Upper lobe of left lung (tissue), 6 donors: ENCODE measurements around the gene MYO1G. TPM values are rescaled to one million over a fixed set of nuclear protein-coding genes. Genes with fewer than 3 reads are reported as not detected.
A peak's percentile ranks its signal among the peaks of the same experiment; 100 is the strongest.

Source experiments
- ATAC-seq, 2 donors: fragments of 200-7000 bp; cut with Tn5 transposase; one replicate each; pipeline ENCODE4 v1.9.1; 2022; ENCODE audit warnings: mild to moderate bottlenecking in 2 of 2, moderate library complexity in 2 of 2; ENCODE audit not compliant: low FRiP score in 2 of 2
- DNase-seq, 2 donors: peaks; one replicate each; pipeline ENCODE4 v3.0.0-alpha.2; 2019 to 2020
- H3K27ac ChIP-seq, 4 donors: fragments of 200-600 bp; sonication (generic); one replicate each; pipeline ENCODE4 v1.5.1; 2016 to 2019
- H3K27me3 ChIP-seq, 4 donors: fragments of 200-600 bp; sonication (generic); one replicate each; pipeline ENCODE4 v1.5.1; 2017 to 2019
- H3K36me3 ChIP-seq, 4 donors: fragments of 200-600 bp; sonication (generic); one replicate each; pipeline ENCODE4 v1.5.1; 2016 to 2019
- H3K4me1 ChIP-seq, 4 donors: fragments of 200-600 bp; sonication (generic); one replicate each; pipeline ENCODE4 v1.5.1; 2018 to 2019
- H3K4me3 ChIP-seq, 4 donors: fragments of 200-600 bp; sonication (generic); one replicate each; pipeline ENCODE4 v1.5.1; 2017 to 2019; ENCODE audit warnings: mild to moderate bottlenecking in 2 of 4, moderate library complexity in 1 of 4
- H3K9me3 ChIP-seq, 4 donors: fragments of 200-600 bp; sonication (generic); one replicate each; pipeline ENCODE4 v1.5.1; 2018 to 2019
- CTCF ChIP-seq, 6 experiments: fragments of 450-650 bp in 4 of 6; fragments of 200-600 bp in 2 of 6; sonication (generic) in 2 of 6; IDR thresholded peaks; one replicate each; pipeline ENCODE4 v1.5.1; 2016 to 2019; ENCODE audit warnings: antibody characterized with exemption in 6 of 6
- EP300 ChIP-seq, 4 donors: sonication (generic); formaldehyde crosslinking; IDR thresholded peaks; one replicate each; pipeline ENCODE4 v1.5.1; 2017; ENCODE audit warnings: antibody characterized with exemption in 4 of 4, control low read depth in 2 of 4
- POLR2A ChIP-seq, 4 donors: fragments of 450-650 bp; IDR thresholded peaks; one replicate each; pipeline ENCODE4 v1.5.1; 2016 to 2017; ENCODE audit warnings: antibody characterized with exemption in 4 of 4, mild to moderate bottlenecking in 2 of 4
- POLR2AphosphoS5 ChIP-seq, 2 donors: sonication (generic); formaldehyde crosslinking; IDR thresholded peaks; one replicate each; pipeline ENCODE4 v1.5.1; 2017; ENCODE audit warnings: antibody characterized with exemption in 2 of 2
- WGBS, 2 donors: methylation state at CpG; one replicate each; pipeline ENCODE4 v1.1.5; 2017 to 2018; 5-methylcytosine and 5-hydroxymethylcytosine counted together
- total RNA-seq, 6 donors: library from RNA; depleted of rRNA in 4 of 6; stranded (reverse); fragments of >200 nt in 4 of 6; gene quantifications; one replicate each; pipeline versions ENCODE4 v1.1.0 to v1.2.1, GENCODE V29; 2016 to 2021
- donor health status: DM: no; HTN: no; CAD: no; lungs with moderate emphysema.
- donor health status: DM: no; HTN: yes; CAD: no; lungs with severe emphysema.

Gene MYO1G
- total RNA-seq, 6 donors from 2014 or later, result 19.7 to 51.3 (median 38.0) TPM

DNA sequence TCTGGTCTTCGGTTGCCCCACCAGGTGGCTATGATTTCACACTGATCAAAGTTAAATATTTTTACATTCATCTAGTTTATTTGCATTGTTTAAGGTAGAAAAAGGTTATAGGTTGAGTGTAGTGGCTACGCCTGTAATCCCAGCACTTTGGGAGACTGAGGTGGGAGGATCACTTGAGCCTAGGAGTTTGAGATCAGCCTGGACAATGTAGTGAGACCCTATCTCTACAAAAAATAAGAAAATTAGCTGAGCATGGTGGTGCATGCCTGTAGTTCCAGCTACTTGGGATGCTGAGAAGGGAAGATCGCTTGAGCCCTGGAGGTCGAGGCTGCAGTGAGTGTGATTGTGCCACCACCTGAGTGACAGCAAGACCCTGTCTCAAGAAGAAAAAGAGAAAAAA, 25.0 kb upstream of the MYO1G start:
- 95 to 98% methylated on average over 4 of the region's 4 CpGs for WGBS, 2 donors
- Histone ChIP-seq H3K36me3 (peaks cover 0 to 4% (median 1%) of the 10 kb centered on the region in 4 donors), H3K27me3 (no peaks in the 10 kb centered on the region), H3K4me3 (no peak overlapping the region), H3K9me3 (no peaks in the 10 kb centered on the region), H3K27ac (no peak overlapping the region), H3K4me1 (peaks cover 13 to 33% (median 14%) of the 10 kb centered on the region in 4 donors)
- TF ChIP-seq CTCF (IDR thresholded peaks at IDR 0.05) (no peak), POLR2A (IDR thresholded peaks at IDR 0.05) (no peak), POLR2AphosphoS5 (IDR thresholded peaks at IDR 0.05) (no peak), EP300 (IDR thresholded peaks at IDR 0.05) (no peak)
- DNase-seq, result no peak
- no peak for ATAC-seq

DNA sequence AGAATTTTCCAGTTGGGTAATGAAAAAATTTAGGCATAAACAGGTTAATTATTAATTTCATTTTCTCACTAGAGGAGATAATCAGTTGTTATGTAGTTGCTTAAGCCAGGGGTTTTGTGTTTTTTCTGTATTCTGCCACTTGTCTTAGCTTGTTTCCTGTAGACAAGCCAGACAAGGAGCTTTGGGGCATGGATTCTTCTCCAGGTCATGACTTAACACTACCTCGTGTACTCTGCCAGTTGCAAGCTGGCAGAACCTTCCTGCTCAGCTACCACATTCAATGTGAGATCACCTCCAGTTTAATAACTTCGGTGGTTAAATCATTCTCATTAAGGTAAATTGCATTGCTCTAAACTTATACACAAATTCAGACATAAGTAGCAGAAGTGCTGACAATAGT, 23.0 kb upstream of the MYO1G start:
- Histone ChIP-seq H3K27ac (peak overlapping the region in 2 of 4 donors; percentile 91 to 95), H3K36me3 (peaks cover 0 to 4% (median 1%) of the 10 kb centered on the region in 4 donors), H3K4me3 (peak overlapping the region in 1 of 4 donors; percentile 90), H3K4me1 (peaks cover 17 to 37% (median 18%) of the 10 kb centered on the region in 4 donors), H3K9me3 (no peaks in the 10 kb centered on the region), H3K27me3 (no peaks in the 10 kb centered on the region)
- ATAC-seq, result no peak
- 40 to 49% methylated on average over 2 of the region's 2 CpGs for WGBS, 2 donors
- TF ChIP-seq POLR2AphosphoS5 (IDR thresholded peaks at IDR 0.05), result no peak
- no peak for TF ChIP-seq CTCF (IDR thresholded peaks at IDR 0.05)
- TF ChIP-seq EP300 (IDR thresholded peaks at IDR 0.05), result no peak
- no peak for TF ChIP-seq POLR2A (IDR thresholded peaks at IDR 0.05)
- DNase-seq, result no peak

DNA sequence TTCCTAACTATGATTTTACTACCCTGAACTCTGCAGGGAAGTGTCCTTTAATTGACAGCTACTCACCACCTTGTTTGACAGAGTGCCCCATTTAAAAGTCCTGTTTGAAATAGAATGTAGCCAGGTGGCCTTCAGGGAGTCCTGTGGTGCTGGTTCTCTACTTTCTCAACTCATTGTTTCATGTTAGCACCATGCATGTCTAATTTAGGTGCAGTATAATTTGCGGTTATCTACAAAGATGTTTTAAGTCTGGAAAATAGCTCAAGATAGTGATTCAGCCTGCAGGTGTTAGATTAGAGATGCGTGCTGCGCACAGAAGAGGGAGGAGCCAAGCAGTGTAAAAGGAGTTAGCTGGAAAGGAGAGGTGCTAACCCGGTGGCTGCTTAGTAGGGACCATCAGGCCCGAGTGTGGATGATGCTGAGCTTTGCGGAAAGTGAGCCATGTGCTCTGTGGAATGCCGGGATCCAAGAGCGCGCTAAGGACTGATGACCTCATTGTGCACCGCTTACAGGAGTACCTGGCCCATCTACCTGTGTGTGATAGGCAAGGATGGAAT, 22.4 kb upstream of the MYO1G start:
- peak in 1 of 2 donors; percentile 41 for DNase-seq
- Histone ChIP-seq H3K27me3 (no peaks in the 10 kb centered on the region), H3K27ac (peak overlapping the region; percentile 87 to 95 (median 92)), H3K4me1 (peaks cover 17 to 37% (median 18%) of the 10 kb centered on the region in 4 donors), H3K4me3 (peak overlapping the region in 3 of 4 donors; percentile 79 to 97 (median 90)), H3K36me3 (peaks cover 0 to 4% (median 0%) of the 10 kb centered on the region in 4 donors), H3K9me3 (no peaks in the 10 kb centered on the region)
- ATAC-seq, result no peak
- no peak for TF ChIP-seq CTCF (IDR thresholded peaks at IDR 0.05)
- no peak for TF ChIP-seq EP300 (IDR thresholded peaks at IDR 0.05)
- no peak for TF ChIP-seq POLR2A (IDR thresholded peaks at IDR 0.05)
- TF ChIP-seq POLR2AphosphoS5 (IDR thresholded peaks at IDR 0.05), result no peak
- 48 to 50% methylated on average over 10 of the region's 10 CpGs for WGBS, 2 donors

- Histone ChIP-seq H3K27me3 (no peaks in the 10 kb centered on the region), H3K4me3 (peak within 1 kb of the TSS; percentile 57 to 97 (median 84)), H3K9me3 (no peaks in the 10 kb centered on the region), H3K36me3 (peaks cover 0 to 4% (median 0%) of the 10 kb centered on the region in 4 donors), H3K27ac (peak within 1 kb of the TSS; percentile 87 to 95 (median 92)), H3K4me1 (peaks cover 17 to 37% (median 18%) of the 10 kb centered on the region in 4 donors)
- peak in 1 of 2 donors; percentile 50 for ATAC-seq
- TF ChIP-seq CTCF (IDR thresholded peaks at IDR 0.05), result no peak
- peak in 1 of 2 donors; percentile 17 for TF ChIP-seq POLR2AphosphoS5 (IDR thresholded peaks at IDR 0.05)
- peak in 1 of 4 donors; percentile 42 for TF ChIP-seq POLR2A (IDR thresholded peaks at IDR 0.05)
- TF ChIP-seq EP300 (IDR thresholded peaks at IDR 0.05), result no peak
- DNase-seq, result peak; percentile 60 to 92
- 0 to 3% methylated on average over 6 to 21 of the region's 77 CpGs for WGBS, 2 donors
Observed at GRCh38 chr7:45000093-45001032, 21.5 kb upstream of the MYO1G start, which contains the start of gene CCM2. Gene CCM2, plus strand, starts transcription at chr7:45000201. Its CDS starts 133 bp downstream, at chr7:45000334.
